GM23248 (cell line): Measurements from ENCODE around the gene STIM2. TPM values are rescaled to one million over a fixed set of nuclear protein-coding genes. Genes with fewer than 3 reads are reported as not detected.
"Not testable (repeated sequence)": the region's sequence is repeated elsewhere in the genome, so short reads cannot be mapped to it uniquely, and the experiment has no call there.

Experiments
- DNase-seq: peaks from one replicate; pipeline ENCODE4 v3.0.0-alpha.2; 2015
- H2AFZ ChIP-seq: fragments of 200-600 bp; sonication (generic); 2 replicates; pipeline ENCODE4 v1.6.1; 2016; ENCODE audit warnings: antibody characterized with exemption
- H3F3A ChIP-seq: fragments of 200-600 bp; sonication (generic); 2 replicates; pipeline ENCODE4 v1.6.1; 2016; ENCODE audit warnings: mild to moderate bottlenecking, antibody characterized with exemption, mixed run types; ENCODE audit not compliant: insufficient read depth
- H3K27ac ChIP-seq: fragments of 200-600 bp; sonication (generic); 2 replicates; pipeline ENCODE4 v1.5.1; 2016; ENCODE audit warnings: mild to moderate bottlenecking
- H3K27me3 ChIP-seq: fragments of 200-600 bp; sonication (generic); replicated peaks from 2 replicates; pipeline ENCODE4 v1.6.1; 2016; ENCODE audit warnings: mild to moderate bottlenecking; ENCODE audit not compliant: insufficient read depth
- H3K36me3 ChIP-seq: fragments of 200-600 bp; sonication (generic); 2 replicates; pipeline ENCODE4 v1.6.1; 2016; ENCODE audit warnings: low read depth, mild to moderate bottlenecking
- H3K4me1 ChIP-seq: fragments of 200-600 bp; sonication (generic); 2 replicates; pipeline ENCODE4 v1.6.1; 2016; ENCODE audit warnings: mild to moderate bottlenecking; ENCODE audit not compliant: insufficient read depth
- H3K4me2 ChIP-seq: fragments of 200-600 bp; sonication (generic); one replicate; pipeline ENCODE4 v1.6.1; 2016; ENCODE audit warnings: mild to moderate bottlenecking; ENCODE audit not compliant: unreplicated experiment
- H3K4me3 ChIP-seq: fragments of 200-600 bp; sonication (generic); 2 replicates; pipeline ENCODE4 v1.5.1; 2016; ENCODE audit warnings: mild to moderate bottlenecking
- H3K79me2 ChIP-seq: fragments of 200-600 bp; sonication (generic); 2 replicates; pipeline ENCODE4 v1.6.1; 2016; ENCODE audit warnings: mild to moderate bottlenecking; ENCODE audit not compliant: insufficient read depth
- H3K9ac ChIP-seq: fragments of 200-600 bp; sonication (generic); 2 replicates; pipeline ENCODE4 v1.6.1; 2016; ENCODE audit warnings: mild to moderate bottlenecking
- H3K9me2 ChIP-seq: fragments of 200-600 bp; sonication (generic); 2 replicates; pipeline ENCODE4 v1.6.1; 2016; ENCODE audit warnings: mixed run types, mild to moderate bottlenecking, moderate library complexity; ENCODE audit not compliant: insufficient read depth
- H3K9me3 ChIP-seq: fragments of 200-600 bp; sonication (generic); one replicate; pipeline ENCODE4 v1.6.1; 2017; ENCODE audit warnings: low read depth
- H4K20me1 ChIP-seq: fragments of 200-600 bp; sonication (generic); 2 replicates; pipeline ENCODE4 v1.6.0; 2016; ENCODE audit not compliant: insufficient read depth
- EZH2 ChIP-seq: fragments of 200-600 bp; sonication (generic); IDR thresholded peaks from 2 replicates; pipeline ENCODE4 v1.6.1; 2018; ENCODE audit warnings: antibody characterized with exemption, mild to moderate bottlenecking; ENCODE audit not compliant: insufficient read depth, poor library complexity, severe bottlenecking
- EZH2phosphoT487 ChIP-seq: fragments of 200-600 bp; sonication (generic); IDR thresholded peaks from 2 replicates; pipeline ENCODE4 v1.6.1; 2018; ENCODE audit warnings: antibody characterized with exemption, moderate library complexity, mild to moderate bottlenecking, low read depth; ENCODE audit not compliant: insufficient read depth
- WGBS, 2 experiments: methylation state at CpG; one replicate each; pipeline ENCODE4 v1.1.6; 2015 to 2017; ENCODE audit warnings: low lambda C conversion rate in 2 of 2, low coverage in 1 of 2; ENCODE audit errors: missing lambda C conversion rate in 2 of 2; 5-methylcytosine and 5-hydroxymethylcytosine counted together
- in situ Hi-C: fragments of 300-500 bp; cut with MboI; formaldehyde crosslinking; loops from 2 replicates; pipeline ENCODE4 v1.15.0; 2020
- polyA plus RNA-seq: library from polyadenylated mRNA; unstranded; fragments of >200 nt; fragmentation: Nextera tagmentation; extraction: Ambion mirVana; gene quantifications from 2 replicates; pipeline ENCODE4 v1.2.1, GENCODE V29; 2016
- total RNA-seq: library from RNA; depleted of rRNA; stranded (reverse); fragments of >200 nt; shearing (Covaris generic); gene quantifications from 2 replicates; pipeline ENCODE4 v1.2.3, GENCODE V29; 2014

Gene STIM2
- total and polyA plus RNA-seq, 2 experiments from 2014 or later = 10.8 to 13.8 TPM

DNA sequence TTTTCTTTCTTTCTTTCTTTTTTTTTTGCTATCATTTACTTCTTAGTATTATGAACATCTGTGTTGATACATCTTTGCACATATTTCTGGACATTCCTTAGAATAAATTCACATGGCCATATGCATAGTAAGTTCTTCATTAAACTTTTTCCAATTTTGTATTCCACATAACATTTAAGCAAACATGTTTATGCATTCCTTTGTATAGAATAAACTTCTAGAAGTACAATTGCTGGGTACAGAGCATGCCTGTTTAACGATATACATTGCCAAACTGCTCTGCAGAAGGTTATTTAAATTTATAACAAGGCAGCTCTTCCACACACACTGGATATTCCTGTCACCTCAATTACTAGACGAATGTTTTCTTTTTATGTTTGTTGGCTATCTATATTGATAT is 36.0 kb upstream of the STIM2 start:
- H3K9ac ChIP-seq = no peak overlapping the region
- H3F3A ChIP-seq = no peaks in the 10 kb centered on the region
- no peak for DNase-seq
- no peak overlapping the region for H3K4me3 ChIP-seq
- H2AFZ ChIP-seq = no peak overlapping the region
- no peaks in the 10 kb centered on the region for H3K4me1 ChIP-seq
- in situ Hi-C loops = no loop called here
- H3K27me3 ChIP-seq = no peaks in the 10 kb centered on the region
- H3K4me2 ChIP-seq = no peak overlapping the region
- WGBS, 2 experiments = 89 to 92% methylated on average over 2 of the region's 2 CpGs
- TF ChIP-seq EZH2phosphoT487 (no peak), EZH2 (no peak)
- H3K36me3 ChIP-seq = no peaks in the 10 kb centered on the region
- no peaks in the 10 kb centered on the region for H4K20me1 ChIP-seq
- H3K79me2 ChIP-seq = no peaks in the 10 kb centered on the region
- H3K9me2 ChIP-seq = no peaks in the 10 kb centered on the region
- H3K9me3 ChIP-seq = no peaks in the 10 kb centered on the region
- H3K27ac ChIP-seq = no peak overlapping the region

DNA sequence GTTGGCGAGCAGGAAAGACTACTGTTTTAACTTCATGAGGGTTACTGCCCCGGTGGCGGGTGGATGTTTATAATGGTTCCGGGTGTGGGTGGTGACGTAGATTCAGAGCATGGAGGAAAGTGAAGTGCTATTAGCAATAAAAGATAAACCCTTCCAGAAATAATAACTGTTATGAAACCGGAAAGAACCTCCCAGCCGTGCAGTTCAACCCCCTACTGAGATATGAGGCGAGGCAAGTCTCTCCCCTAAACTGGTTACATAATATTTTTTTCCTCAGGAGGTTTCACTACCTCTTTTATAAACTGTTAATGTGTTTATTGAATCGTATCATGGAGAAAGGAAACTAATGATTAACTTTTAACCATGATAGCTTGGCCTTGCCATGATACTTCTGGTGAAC is 33.9 kb upstream of the STIM2 start:
- H3K9ac ChIP-seq = no peak overlapping the region
- DNase-seq = no peak
- no peak for TF ChIP-seq EZH2
- TF ChIP-seq EZH2phosphoT487 = no peak
- no peak overlapping the region for H3K4me2 ChIP-seq
- no peaks in the 10 kb centered on the region for H3F3A ChIP-seq
- H3K27me3 ChIP-seq = no peaks in the 10 kb centered on the region
- in situ Hi-C loops = no loop called here
- H3K36me3 ChIP-seq = no peaks in the 10 kb centered on the region
- no peak overlapping the region for H3K27ac ChIP-seq
- H4K20me1 ChIP-seq = no peaks in the 10 kb centered on the region
- no peaks in the 10 kb centered on the region for H3K4me1 ChIP-seq
- no peaks in the 10 kb centered on the region for H3K9me3 ChIP-seq
- 81 to 84% methylated on average over 9 of the region's 9 CpGs for WGBS, 2 experiments
- H2AFZ ChIP-seq = no peak overlapping the region
- no peak overlapping the region for H3K4me3 ChIP-seq
- H3K79me2 ChIP-seq = no peaks in the 10 kb centered on the region
- H3K9me2 ChIP-seq = no peaks in the 10 kb centered on the region

- H3K4me3 ChIP-seq, DNase-seq, H3K9me3 ChIP-seq, H3K27me3 ChIP-seq, H4K20me1 ChIP-seq, H3K9me2 ChIP-seq, H3K36me3 ChIP-seq, H3F3A ChIP-seq, H3K9ac ChIP-seq, H3K79me2 ChIP-seq, H2AFZ ChIP-seq, in situ Hi-C loops, H3K27ac ChIP-seq, H3K4me1 ChIP-seq, H3K4me2 ChIP-seq: not testable (repeated sequence)
- 73 to 74% methylated on average over 6 of the region's 6 CpGs for WGBS, 2 experiments
Observed at GRCh38 chr4:26827336-26827735, 33.3 kb upstream of the STIM2 start.

- DNase-seq = no peak
- Histone ChIP-seq H3K4me3 (no peak overlapping the region), H3K9me2 (no peaks in the 10 kb centered on the region), H3K36me3 (no peaks in the 10 kb centered on the region), H3K4me2 (no peak overlapping the region), H3K27ac (no peak overlapping the region), H3K9me3 (no peaks in the 10 kb centered on the region), H3K79me2 (no peaks in the 10 kb centered on the region), H3K4me1 (no peaks in the 10 kb centered on the region), H3F3A (no peaks in the 10 kb centered on the region), H2AFZ (no peak overlapping the region), H3K9ac (no peak overlapping the region), H3K27me3 (no peaks in the 10 kb centered on the region), H4K20me1 (no peaks in the 10 kb centered on the region)
- in situ Hi-C loops = no loop called here
- WGBS, 2 experiments = 64 to 72% methylated on average over 6 of the region's 6 CpGs
- TF ChIP-seq EZH2 (no peak), EZH2phosphoT487 (no peak)
Observed at GRCh38 chr4:26827798-26828197, 32.8 kb upstream of the STIM2 start.

GRCh38 chr4:26829018-26829417 is 31.6 kb upstream of the STIM2 start:
- H3K9me2 ChIP-seq = no peaks in the 10 kb centered on the region
- no peak overlapping the region for H3K27ac ChIP-seq
- H3K36me3 ChIP-seq = no peaks in the 10 kb centered on the region
- no peaks in the 10 kb centered on the region for H3K4me1 ChIP-seq
- no peak overlapping the region for H3K4me2 ChIP-seq
- no peak for TF ChIP-seq EZH2
- no peak for TF ChIP-seq EZH2phosphoT487
- 70 to 73% methylated on average over 4 of the region's 4 CpGs for WGBS, 2 experiments
- H3K4me3 ChIP-seq = no peak overlapping the region
- no peaks in the 10 kb centered on the region for H3F3A ChIP-seq
- in situ Hi-C loops = no loop called here
- no peak overlapping the region for H3K9ac ChIP-seq
- H4K20me1 ChIP-seq = no peaks in the 10 kb centered on the region
- H3K9me3 ChIP-seq = no peaks in the 10 kb centered on the region
- H3K79me2 ChIP-seq = no peaks in the 10 kb centered on the region
- no peak for DNase-seq
- no peak overlapping the region for H2AFZ ChIP-seq
- H3K27me3 ChIP-seq = no peaks in the 10 kb centered on the region
